A549 (cell line): Measurements from ENCODE around the gene SHISAL1.

Experiments used
- CTCF ChIP-seq: fragments of >200 bp; sonication (Bioruptor Twin); formaldehyde crosslinking; IDR thresholded peaks from 3 replicates; pipeline ENCODE4 v1.5.1; 2016
- EP300 ChIP-seq, 2 experiments: fragments of >200 bp; sonication (Bioruptor Twin); formaldehyde crosslinking; IDR thresholded peaks; 2 replicates in 1 of 2; 3 replicates in 1 of 2; pipeline ENCODE4 v1.6.1; 2016 to 2017
- NR3C1 ChIP-seq: fragments of >200 bp; sonication (Bioruptor Twin); formaldehyde crosslinking; IDR thresholded peaks from 3 replicates; pipeline ENCODE4 v1.6.1; 2017

- TF ChIP-seq CTCF (no peak), EP300 (IDR thresholded peaks at IDR 0.05) (no peak), NR3C1 (no peak)
Observed at GRCh38 chr22:44317123-44317444, 4.3 kb upstream of the SHISAL1 start.
